GM12865 (cell line): ENCODE data around the gene NDUFA3.

ENCODE experiments used
- DNase-seq: peaks from one replicate; pipeline ENCODE4 v3.0.0; 2010; ENCODE audit warnings: low read depth
- H3K4me3 ChIP-seq: 2 replicates; pipeline ENCODE4 v1.5.1; 2011; ENCODE audit warnings: mild to moderate bottlenecking, low read depth, low read length, control low read depth
- CTCF ChIP-seq: IDR thresholded peaks from 2 replicates; pipeline ENCODE4 v1.5.1; 2011; ENCODE audit warnings: low read length, control low read depth, low read depth, inconsistent platforms; ENCODE audit not compliant: insufficient read depth; ENCODE audit errors: missing control alignments

The NDUFA3 gene

DNA sequence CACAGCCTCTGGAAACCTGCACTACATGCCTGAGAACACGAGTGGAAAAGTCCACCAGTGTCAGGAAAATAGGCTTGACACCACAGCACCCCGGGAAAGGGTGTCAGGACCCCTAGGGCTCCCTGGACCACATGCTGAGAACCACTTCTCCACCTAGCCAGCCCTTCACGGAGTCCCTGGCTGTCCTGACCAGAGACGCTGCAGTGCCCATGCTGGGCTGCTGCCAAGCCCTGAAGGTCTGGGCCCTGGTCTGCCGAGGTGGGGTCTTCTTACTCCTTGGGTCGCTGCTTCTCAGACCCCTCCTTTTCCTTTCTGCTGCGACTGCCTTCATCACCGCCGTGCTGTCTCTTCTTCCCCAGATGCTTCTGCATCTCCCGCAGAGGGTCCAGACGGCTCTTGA, 53.8 kb downstream of the NDUFA3 start:
- no peak overlapping the region for H3K4me3 ChIP-seq
- no peak for DNase-seq
- TF ChIP-seq CTCF = no peak

DNA sequence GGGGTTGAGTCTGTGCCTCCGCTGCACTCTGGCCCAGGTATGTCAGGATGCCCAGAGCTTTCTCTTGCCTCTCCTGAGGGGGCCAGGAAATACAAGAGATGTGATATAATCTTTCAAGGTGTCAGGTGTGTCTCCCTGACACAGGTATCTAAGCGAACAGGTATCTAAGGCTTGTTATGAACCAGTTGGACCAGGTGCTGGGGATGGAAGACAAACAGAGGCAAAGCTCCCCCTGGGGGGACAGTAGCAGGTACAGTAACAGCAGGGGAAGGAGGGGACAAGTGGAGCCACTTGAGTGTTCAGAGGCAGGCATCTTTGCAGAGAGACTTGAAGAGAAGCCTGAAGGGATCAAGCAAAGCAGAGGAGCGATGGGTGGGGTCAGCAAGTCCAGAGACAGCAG, 54.3 kb downstream of the NDUFA3 start:
- no peak overlapping the region for H3K4me3 ChIP-seq
- TF ChIP-seq CTCF = no peak
- no peak for DNase-seq
